Caco-2 (cell line): ENCODE results near the gene CDPF1. TPM values are rescaled to one million over a fixed set of nuclear protein-coding genes. Genes with fewer than 3 reads are reported as not detected.
"Not testable (repeated sequence)": the region's sequence is repeated elsewhere in the genome, so short reads cannot be mapped to it uniquely, and the experiment has no call there.

Experiments used
- BruUV-seq: library from RNA; stranded (reverse); fragments of 400-500 nt; replicated peaks from 2 replicates; lab custom pipeline; 2021; lab: Mats Ljungman, UMichigan
- CTCF ChIA-PET: fragments of 300-600 bp; sonication (Branson Sonifier 250); formaldehyde crosslinking; loops from one replicate; lab custom pipeline; 2022; ENCODE audit warnings: antibody characterized with exemption; lab: Charles Lee
- POLR2A ChIA-PET: fragments of 300-600 bp; sonication (Branson Sonifier 250); formaldehyde crosslinking; loops from one replicate; lab custom pipeline; 2022; ENCODE audit warnings: antibody characterized with exemption; lab: Charles Lee
- DNase-seq, 2 experiments: peaks; one replicate each; pipeline versions ENCODE4 v3.0.0 to v3.0.0-alpha.2; 2020 to 2022
- H3K27me3 ChIP-seq: replicated peaks from 2 replicates; pipeline ENCODE4 v1.6.0; 2011; ENCODE audit warnings: low read length; ENCODE audit not compliant: control insufficient read depth, insufficient read depth
- H3K36me3 ChIP-seq: 2 replicates; pipeline ENCODE4 v1.5.1; 2011; ENCODE audit warnings: low read length; ENCODE audit not compliant: control insufficient read depth, insufficient read depth
- H3K4me1 ChIP-seq: fragments of 250-450 bp; sonication (Bioruptor Pico); 2 replicates; pipeline ENCODE4 v1.5.1; 2020; ENCODE audit warnings: mild to moderate bottlenecking
- H3K4me3 ChIP-seq: 2 replicates; pipeline ENCODE4 v1.5.1; 2011; ENCODE audit warnings: low read depth, mild to moderate bottlenecking, control low read depth, low read length
- H3K9me3 ChIP-seq: fragments of 250-450 bp; sonication (Bioruptor Pico); 2 replicates; pipeline ENCODE4 v1.5.1; 2020; ENCODE audit warnings: mild to moderate bottlenecking, moderate library complexity
- H3K27ac Mint-ChIP-seq: one replicate; pipeline ENCODE4 v1.8.0; 2022; ENCODE audit warnings: mixed read lengths; ENCODE audit not compliant: unreplicated experiment
- H3K27me3 Mint-ChIP-seq: one replicate; pipeline ENCODE4 v1.8.0; 2022; ENCODE audit warnings: mixed read lengths; ENCODE audit not compliant: insufficient read depth, unreplicated experiment
- H3K36me3 Mint-ChIP-seq: one replicate; pipeline ENCODE4 v1.8.0; 2022; ENCODE audit warnings: mild to moderate bottlenecking, mixed read lengths; ENCODE audit not compliant: insufficient read depth, unreplicated experiment
- H3K4me1 Mint-ChIP-seq: one replicate; pipeline ENCODE4 v1.8.0; 2022; ENCODE audit warnings: low read depth, mixed read lengths; ENCODE audit not compliant: unreplicated experiment
- H3K4me3 Mint-ChIP-seq: one replicate; pipeline ENCODE4 v1.8.0; 2022; ENCODE audit warnings: mild to moderate bottlenecking, moderate library complexity, mixed read lengths; ENCODE audit not compliant: unreplicated experiment
- H3K9me3 Mint-ChIP-seq: one replicate; pipeline ENCODE4 v1.8.0; 2022; ENCODE audit warnings: mixed read lengths; ENCODE audit not compliant: unreplicated experiment
- intact Hi-C: fragments of 100-400 bp; cut with micrococcal nuclease; formaldehyde crosslinking; loops from one replicate; pipeline ENCODE4 v1.10.0; 2022; ENCODE audit not compliant: unreplicated experiment
- total RNA-seq: library from RNA; stranded (reverse); gene quantifications from 2 replicates; pipeline ENCODE4 v1.2.3, GENCODE V29; 2022
- TF ChIP-seq, protein P1 (sequence below), 2 experiments: fragments of 200-600 bp in 1 of 2; IDR thresholded peaks; 1 replicate in 1 of 2; 2 replicates in 1 of 2; pipeline versions ENCODE4 v1.5.1 to v1.8.0; 2011 to 2022; ENCODE audit warnings: antibody characterized with exemption in 1 of 2, control low read depth in 1 of 2, inconsistent platforms in 1 of 2, low read depth in 1 of 2, low read length in 1 of 2, mild to moderate bottlenecking in 1 of 2, moderate library complexity in 1 of 2; ENCODE audit not compliant: insufficient read depth in 1 of 2, severe bottlenecking in 1 of 2, unreplicated experiment in 1 of 2

CDPF1 gene
- total RNA-seq, 1 experiment from 2014 or later: 7.2 TPM

GRCh38 chr22:46264520-46264919 is 14.4 kb upstream of the CDPF1 start:
- POLR2A ChIA-PET, H3K4me1 Mint-ChIP-seq, DNase-seq, BruUV-seq, CTCF ChIA-PET, H3K27me3 ChIP-seq, H3K27me3 Mint-ChIP-seq, intact Hi-C loops, H3K4me3 ChIP-seq, H3K27ac Mint-ChIP-seq, H3K36me3 ChIP-seq, H3K4me3 Mint-ChIP-seq, H3K9me3 Mint-ChIP-seq: not testable (repeated sequence)
- peaks cover 13% of the 10 kb centered on the region for H3K36me3 Mint-ChIP-seq
- H3K9me3 ChIP-seq: peaks cover 14% of the 10 kb centered on the region
- H3K4me1 ChIP-seq: peaks cover 16% of the 10 kb centered on the region

DNA sequence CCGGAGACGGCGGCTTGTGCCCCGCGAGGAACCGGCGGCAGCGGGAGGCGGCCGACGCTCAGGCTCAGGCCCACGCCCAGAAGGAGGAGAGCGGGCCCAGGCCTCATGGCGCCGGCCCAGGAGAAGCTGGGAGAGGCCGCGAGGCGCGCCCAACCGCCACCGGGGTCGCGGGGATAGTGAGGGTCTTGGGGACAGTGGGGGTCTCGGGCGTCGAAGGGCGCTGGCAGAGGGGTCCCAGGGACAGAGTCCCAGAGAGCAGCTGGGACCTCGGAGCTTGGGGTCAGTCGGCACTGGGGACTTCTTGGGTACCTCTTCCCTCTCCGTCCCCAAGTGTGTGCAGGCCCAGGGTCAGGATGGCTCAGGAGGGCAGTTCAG is 13.1 kb upstream of the CDPF1 start, which contains the start of gene PKDREJ:
Gene PKDREJ (minus strand): TSS at position 128 of the 375 bp plus-strand sequence. CDS start 21 bp downstream, at position 107.
- no peak within 1 kb of the TSS for H3K4me3 ChIP-seq
- no TSS peak for BruUV-seq
- no peak within 1 kb of the TSS for H3K4me3 Mint-ChIP-seq
- H3K4me1 Mint-ChIP-seq: no peaks in the 10 kb centered on the region
- ChIA-PET POLR2A (no interaction called here), CTCF (no interaction called here)
- intact Hi-C loops: no loop called here
- no peaks in the 10 kb centered on the region for H3K27me3 ChIP-seq
- H3K27ac Mint-ChIP-seq: no peak within 1 kb of the TSS
- TF ChIP-seq, protein P1, sequence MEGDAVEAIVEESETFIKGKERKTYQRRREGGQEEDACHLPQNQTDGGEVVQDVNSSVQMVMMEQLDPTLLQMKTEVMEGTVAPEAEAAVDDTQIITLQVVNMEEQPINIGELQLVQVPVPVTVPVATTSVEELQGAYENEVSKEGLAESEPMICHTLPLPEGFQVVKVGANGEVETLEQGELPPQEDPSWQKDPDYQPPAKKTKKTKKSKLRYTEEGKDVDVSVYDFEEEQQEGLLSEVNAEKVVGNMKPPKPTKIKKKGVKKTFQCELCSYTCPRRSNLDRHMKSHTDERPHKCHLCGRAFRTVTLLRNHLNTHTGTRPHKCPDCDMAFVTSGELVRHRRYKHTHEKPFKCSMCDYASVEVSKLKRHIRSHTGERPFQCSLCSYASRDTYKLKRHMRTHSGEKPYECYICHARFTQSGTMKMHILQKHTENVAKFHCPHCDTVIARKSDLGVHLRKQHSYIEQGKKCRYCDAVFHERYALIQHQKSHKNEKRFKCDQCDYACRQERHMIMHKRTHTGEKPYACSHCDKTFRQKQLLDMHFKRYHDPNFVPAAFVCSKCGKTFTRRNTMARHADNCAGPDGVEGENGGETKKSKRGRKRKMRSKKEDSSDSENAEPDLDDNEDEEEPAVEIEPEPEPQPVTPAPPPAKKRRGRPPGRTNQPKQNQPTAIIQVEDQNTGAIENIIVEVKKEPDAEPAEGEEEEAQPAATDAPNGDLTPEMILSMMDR (IDR thresholded peaks at IDR 0.05; ENCODE audit: insufficient read depth in 1 of 2, low read depth in 1 of 2, low read length in 1 of 2, severe bottlenecking in 1 of 2, unreplicated experiment in 1 of 2): no peak
- DNase-seq: no peak
- H3K36me3 ChIP-seq: no peaks in the 10 kb centered on the region
- peaks cover 9% of the 10 kb centered on the region for H3K36me3 Mint-ChIP-seq
- H3K9me3 ChIP-seq: peaks cover 14% of the 10 kb centered on the region
- no peaks in the 10 kb centered on the region for H3K27me3 Mint-ChIP-seq
- H3K4me1 ChIP-seq: peaks cover 10% of the 10 kb centered on the region
- H3K9me3 Mint-ChIP-seq: peaks cover 6% of the 10 kb centered on the region

GRCh38 chr22:46262449-46263215 is 12.5 kb upstream of the CDPF1 start:
- H3K27me3 ChIP-seq: no peaks in the 10 kb centered on the region
- intact Hi-C loops: no loop called here
- no peak overlapping the region for H3K4me3 Mint-ChIP-seq
- no peaks in the 10 kb centered on the region for H3K4me1 Mint-ChIP-seq
- H3K9me3 ChIP-seq: peaks cover 14% of the 10 kb centered on the region
- H3K4me3 ChIP-seq: no peak overlapping the region
- BruUV-seq: no TSS peak
- peaks cover 6% of the 10 kb centered on the region for H3K9me3 Mint-ChIP-seq
- H3K36me3 ChIP-seq: no peaks in the 10 kb centered on the region
- peaks cover 3% of the 10 kb centered on the region for H3K36me3 Mint-ChIP-seq
- H3K4me1 ChIP-seq: peaks cover 10% of the 10 kb centered on the region
- TF ChIP-seq, protein P1 (IDR thresholded peaks at IDR 0.05; ENCODE audit: insufficient read depth in 1 of 2, low read depth in 1 of 2, low read length in 1 of 2, severe bottlenecking in 1 of 2, unreplicated experiment in 1 of 2): no peak
- peaks cover 4% of the 10 kb centered on the region for H3K27me3 Mint-ChIP-seq
- POLR2A ChIA-PET: no interaction called here
- DNase-seq: no peak
- CTCF ChIA-PET: no interaction called here
- no peak overlapping the region for H3K27ac Mint-ChIP-seq
